Left ventricle myocardium superior (tissue), 1 donor: Measurements from ENCODE around the gene GRIA4. TPM values are rescaled to one million over a fixed set of nuclear protein-coding genes. Genes with fewer than 3 reads are reported as not detected.
"Not testable (repeated sequence)": the region's sequence is repeated elsewhere in the genome, so short reads cannot be mapped to it uniquely, and the experiment has no call there.

Experiments used
- ATAC-seq: fragments of 200-7000 bp; cut with Tn5 transposase; one replicate; pipeline ENCODE4 v1.9.1; 2020; ENCODE audit warnings: mild to moderate bottlenecking, moderate library complexity
- DNase-seq: peaks from one replicate; pipeline ENCODE4 v3.0.0-alpha.2; 2020
- intact Hi-C: fragments of 100-400 bp; cut with micrococcal nuclease; formaldehyde crosslinking; loops from one replicate; pipeline ENCODE4 v1.11.0; 2022
- total RNA-seq: library from RNA; stranded (reverse); fragmentation: NEBNext Ultra II Directional; extraction: Animal tissue kit (Norgen Biotek cat#: 25700); gene quantifications from one replicate; pipeline ENCODE4 v1.2.1, GENCODE V29; 2021
- donor health status: DM: no; HTN: yes; CAD: no; lungs with severe emphysema.

GRIA4 gene
- total RNA-seq, 1 donor from 2014 or later: not detected

GRCh38 chr11:105773452-105773851 is 163.6 kb downstream of the GRIA4 start:
- DNase-seq, ATAC-seq, intact Hi-C loops: not testable (repeated sequence)

- ATAC-seq: no peak
- intact Hi-C loops: no loop called here
These were observed 165.0 kb downstream of the GRIA4 start for GRCh38 chr11:105774899-105775298.

GRCh38 chr11:105780781-105781525 is 171.1 kb downstream of the GRIA4 start:
- no peak for ATAC-seq
- intact Hi-C loops: no loop called here
- DNase-seq: no peak

More at GRCh38 chr11:105774899-105775298, 165.0 kb downstream of the GRIA4 start:
- no peak for DNase-seq

DNA sequence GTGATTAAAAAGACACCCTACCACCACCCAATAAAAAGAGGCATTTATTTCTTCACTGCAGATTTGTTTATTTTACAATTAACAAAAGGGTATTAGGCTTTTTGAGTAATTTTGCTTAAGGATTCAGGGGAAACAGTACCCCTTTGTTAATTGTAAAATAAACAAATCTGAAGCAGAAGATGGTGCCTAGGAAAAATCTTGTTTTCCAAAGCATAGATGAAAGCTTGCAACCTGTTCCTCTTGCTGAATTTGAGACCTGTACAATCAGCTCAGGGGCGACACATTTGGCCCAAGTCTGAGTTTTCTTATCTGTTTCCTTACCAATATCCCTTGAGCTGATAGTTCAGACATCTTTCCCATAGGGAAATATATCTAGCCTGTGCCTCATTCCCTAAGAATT is 171.9 kb downstream of the GRIA4 start:
- no peak for DNase-seq
- intact Hi-C loops: no loop called here
- no peak for ATAC-seq

DNA sequence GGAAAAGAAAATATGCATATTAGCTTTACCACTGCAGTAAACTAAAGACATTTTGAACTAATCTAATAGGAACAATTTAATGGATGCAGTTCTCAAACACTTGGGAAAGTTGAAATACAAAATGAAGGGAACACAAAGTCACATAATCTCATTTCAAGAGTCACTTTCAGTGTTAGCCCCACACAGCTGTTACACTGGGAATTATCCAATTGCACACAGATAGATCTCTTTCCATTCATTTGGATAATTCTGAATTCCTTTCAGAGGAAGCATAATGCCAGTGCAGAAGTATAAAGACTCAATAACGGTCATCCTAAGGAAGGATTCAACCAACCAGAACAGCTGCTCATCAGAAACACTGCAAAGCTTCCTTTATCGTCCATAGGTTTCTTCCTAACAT is 173.3 kb downstream of the GRIA4 start:
- no peak for ATAC-seq

DNA sequence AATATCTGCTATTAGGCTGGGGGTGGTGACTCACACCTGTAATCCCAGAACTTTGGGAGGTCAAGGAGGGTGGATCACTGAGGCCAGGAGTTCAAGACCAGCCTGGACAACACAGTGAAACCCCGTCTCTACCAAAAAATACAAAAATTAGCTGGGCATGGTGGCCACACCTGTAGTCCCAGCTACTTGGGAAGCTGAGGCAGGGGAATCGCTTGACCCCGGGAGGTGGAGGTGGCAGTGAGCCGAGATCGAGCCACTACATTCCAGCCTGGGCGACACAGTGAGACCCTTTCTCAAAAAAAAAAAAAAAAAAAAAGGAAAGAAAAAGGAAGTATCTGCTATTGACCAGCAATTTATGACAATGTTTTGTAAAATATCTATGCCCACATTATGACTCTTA is 176.0 kb downstream of the GRIA4 start:
- DNase-seq, intact Hi-C loops, ATAC-seq: not testable (repeated sequence)

More for the DNA sequence above, 173.3 kb downstream of the GRIA4 start:
- no peak for DNase-seq
- intact Hi-C loops: no loop called here

GRCh38 chr11:105786741-105787140 is 176.9 kb downstream of the GRIA4 start:
- intact Hi-C loops: no loop called here
- ATAC-seq: no peak
- DNase-seq: no peak

GRCh38 chr11:105789579-105790420 is 179.9 kb downstream of the GRIA4 start:
- intact Hi-C loops: no loop called here
- DNase-seq (no peak), ATAC-seq (no peak)

GRCh38 chr11:105790840-105791239 is 181.0 kb downstream of the GRIA4 start:
- ATAC-seq: no peak
- DNase-seq: no peak
- intact Hi-C loops: no loop called here

GRCh38 chr11:105793092-105793491 is 183.2 kb downstream of the GRIA4 start:
- intact Hi-C loops: no loop called here
- ATAC-seq (no peak), DNase-seq (no peak)

DNA sequence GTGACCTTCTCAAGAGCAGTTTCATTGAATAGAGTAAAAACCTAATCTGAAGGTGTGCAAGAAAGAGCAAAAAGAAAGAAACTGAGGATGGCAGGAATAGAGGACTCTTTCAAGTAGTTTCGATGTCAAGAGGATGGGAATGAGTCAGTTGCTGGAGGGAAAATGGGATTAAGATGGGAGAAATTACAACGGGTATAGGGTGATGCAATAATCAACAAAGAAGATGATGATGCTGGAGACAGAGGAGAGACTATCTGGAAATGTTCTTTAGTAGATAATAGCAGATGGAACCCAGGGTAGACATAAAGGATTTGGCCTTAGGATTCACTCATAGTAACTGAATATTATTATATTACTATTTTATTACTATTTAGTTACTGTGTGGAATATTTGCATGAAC is 189.4 kb downstream of the GRIA4 start:
- intact Hi-C loops: no loop called here
- ATAC-seq: no peak
- no peak for DNase-seq

- intact Hi-C loops: no loop called here
- DNase-seq (no peak), ATAC-seq (no peak)
These were observed 190.0 kb downstream of the GRIA4 start for GRCh38 chr11:105799728-105800462.

DNA sequence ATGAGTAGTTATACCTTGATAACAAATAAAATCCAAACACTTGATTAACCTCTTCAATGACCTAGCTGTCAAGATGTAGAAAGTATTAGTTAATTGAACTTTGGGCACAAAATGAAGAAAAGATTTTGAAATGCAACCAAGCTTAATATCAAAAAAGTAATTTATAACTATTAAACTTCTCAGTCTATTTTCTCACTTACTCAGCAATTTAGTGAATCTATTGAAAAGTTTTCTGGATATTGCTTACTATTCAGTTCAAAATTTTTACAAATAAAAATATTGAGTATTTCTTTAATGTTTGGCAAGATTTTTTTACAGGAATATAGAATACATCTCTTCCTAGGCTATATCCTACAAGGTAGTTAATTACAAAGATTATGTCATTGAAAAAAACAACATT is 192.5 kb downstream of the GRIA4 start:
- intact Hi-C loops: no loop called here
- no peak for ATAC-seq
- no peak for DNase-seq

- ATAC-seq (no peak), DNase-seq (no peak)
- intact Hi-C loops: no loop called here
These were observed 201.4 kb downstream of the GRIA4 start for GRCh38 chr11:105811242-105811641.

DNA sequence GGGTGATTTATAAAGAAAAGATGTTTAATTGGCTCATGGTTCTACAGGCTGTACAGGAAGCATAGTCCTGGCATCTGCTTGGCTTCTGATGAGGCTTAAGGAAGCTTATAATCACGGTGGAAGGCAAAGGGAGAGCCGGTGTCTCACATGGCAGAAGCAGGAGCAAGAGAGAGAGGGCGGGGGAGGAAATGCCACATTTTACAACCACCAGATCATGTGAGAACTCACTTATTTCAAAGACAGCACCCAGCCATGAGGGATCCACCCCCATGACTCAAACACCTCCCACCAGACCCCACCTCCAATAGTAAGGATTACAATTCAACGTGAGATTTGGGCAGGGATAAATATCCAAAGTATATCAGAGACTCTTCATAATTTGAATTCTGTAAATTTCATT is 211.5 kb downstream of the GRIA4 start:
- ATAC-seq (no peak), DNase-seq (no peak)
- intact Hi-C loops: no loop called here

DNA sequence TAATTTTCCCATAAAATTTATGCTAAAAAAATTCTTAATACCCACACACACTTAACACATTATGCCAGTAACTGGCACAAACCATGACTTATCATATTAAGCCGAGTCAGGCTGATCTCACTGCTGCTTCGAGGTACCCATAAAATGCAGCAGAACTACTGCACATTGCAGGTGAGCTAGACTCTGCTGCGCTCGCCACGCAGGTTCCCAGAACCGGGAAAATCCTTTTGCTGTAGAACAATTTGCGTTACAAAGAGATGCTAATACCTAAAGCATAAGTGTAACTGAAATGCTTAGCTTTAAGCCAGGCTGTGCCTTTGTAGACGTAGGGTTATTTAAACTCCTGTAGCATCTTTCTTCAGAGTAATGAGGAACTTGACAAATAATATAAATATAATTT is 211.9 kb downstream of the GRIA4 start:
- intact Hi-C loops: no loop called here
- DNase-seq (no peak), ATAC-seq (no peak)

DNA sequence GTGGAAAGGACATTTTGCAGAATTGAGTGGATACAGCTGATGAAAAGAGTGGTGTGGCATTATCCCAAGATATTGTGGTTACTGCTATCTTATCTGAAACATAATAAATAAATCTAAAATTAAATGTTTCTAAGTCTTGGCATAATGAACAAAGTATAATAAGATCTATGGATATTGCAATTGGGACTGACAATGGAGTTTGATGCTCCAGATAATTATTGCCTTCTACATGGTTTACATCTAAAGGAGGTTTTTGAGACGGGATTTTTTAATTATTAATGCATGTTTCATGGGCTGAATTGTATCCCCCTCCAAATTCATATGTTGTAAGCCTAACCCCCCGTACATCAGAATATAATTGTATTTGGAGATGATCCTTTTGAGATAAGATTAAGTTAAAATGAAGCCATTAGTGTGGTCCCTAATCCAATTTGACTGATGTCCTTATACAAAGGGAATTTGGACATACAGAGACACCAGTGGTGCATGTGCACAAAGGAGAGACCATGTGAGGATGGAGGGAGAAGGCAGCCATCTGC is 213.7 kb downstream of the GRIA4 start:
- DNase-seq (no peak), ATAC-seq (no peak)
- intact Hi-C loops: no loop called here

GRCh38 chr11:105824457-105825013 is 214.7 kb downstream of the GRIA4 start:
- no peak for DNase-seq
- intact Hi-C loops: no loop called here
- no peak for ATAC-seq

- intact Hi-C loops: no loop called here
- DNase-seq: no peak
These were observed 215.3 kb downstream of the GRIA4 start for GRCh38 chr11:105825141-105825540.

More at GRCh38 chr11:105825141-105825540, 215.3 kb downstream of the GRIA4 start:
- no peak for ATAC-seq
